Mesodermal cell (in vitro differentiated cells): Measurements from ENCODE around the gene KDM4B.
"Not testable (repeated sequence)": the region's sequence is repeated elsewhere in the genome, so short reads cannot be mapped to it uniquely, and the experiment has no call there.

Source experiments
- H3K27ac ChIP-seq: 2 replicates; pipeline ENCODE4 v1.7.0; 2013; ENCODE audit warnings: mild to moderate bottlenecking, low read depth, low read length, moderate library complexity; ENCODE audit not compliant: severe bottlenecking
- H3K36me3 ChIP-seq: 2 replicates; pipeline ENCODE4 v1.7.1; 2013; ENCODE audit warnings: mild to moderate bottlenecking, low read length, moderate library complexity; ENCODE audit not compliant: control insufficient read depth, insufficient read depth
- H3K4me1 ChIP-seq: one replicate; pipeline ENCODE4 v1.7.1; 2013; ENCODE audit warnings: mild to moderate bottlenecking, low read length; ENCODE audit not compliant: insufficient read depth, control insufficient read depth, poor library complexity, severe bottlenecking
- H3K4me3 ChIP-seq: 2 replicates; pipeline ENCODE4 v1.7.0; 2013; ENCODE audit warnings: low read length, control low read depth, mild to moderate bottlenecking; ENCODE audit not compliant: insufficient read depth, poor library complexity, severe bottlenecking; ENCODE audit errors: extremely low read depth
- H3K9me3 ChIP-seq: 2 replicates; pipeline ENCODE4 v1.7.1; 2013; ENCODE audit warnings: mild to moderate bottlenecking, low read length, moderate library complexity; ENCODE audit not compliant: control insufficient read depth
- WGBS, 2 experiments: methylation state at CpG; one replicate each; pipeline ENCODE4 v1.1.5; 2013; ENCODE audit warnings: missing lambda C conversion rate in 2 of 2; ENCODE audit not compliant: insufficient coverage in 2 of 2; 5-methylcytosine and 5-hydroxymethylcytosine counted together

KDM4B gene

GRCh38 chr19:4967738-4968461, 1.0 kb upstream of the KDM4B start:
- 84 to 89% methylated on average over 7 to 9 of the region's 16 CpGs for WGBS, 2 experiments
- Histone ChIP-seq H3K4me3 (peak overlapping the region; percentile 9), H3K9me3 (no peaks in the 10 kb centered on the region), H3K4me1 (peaks cover 26% of the 10 kb centered on the region), H3K36me3 (peaks cover 23% of the 10 kb centered on the region), H3K27ac (no peak overlapping the region)

GRCh38 chr19:4969292-4969771, 419 bp downstream of the KDM4B start:
- H3K27ac ChIP-seq, result no peak overlapping the region
- H3K9me3 ChIP-seq, result no peaks in the 10 kb centered on the region
- H3K36me3 ChIP-seq, result peaks cover 11% of the 10 kb centered on the region
- peak overlapping the region; percentile 82 for H3K4me3 ChIP-seq
- WGBS, 2 experiments, result 0 to 1% methylated on average over 23 to 30 of the region's 54 CpGs
- H3K4me1 ChIP-seq, result peaks cover 29% of the 10 kb centered on the region

GRCh38 chr19:4969772-4970531, 1.0 kb downstream of the KDM4B start:
- H3K9me3 ChIP-seq, result no peaks in the 10 kb centered on the region
- peaks cover 7% of the 10 kb centered on the region for H3K36me3 ChIP-seq
- H3K27ac ChIP-seq, result no peak overlapping the region
- H3K4me3 ChIP-seq, result peak overlapping the region; percentile 82
- H3K4me1 ChIP-seq, result peaks cover 35% of the 10 kb centered on the region
- WGBS, 2 experiments, result 4 to 6% methylated on average over 13 to 21 of the region's 25 CpGs

GRCh38 chr19:4970558-4971423, 1.9 kb downstream of the KDM4B start:
- Histone ChIP-seq H3K4me3 (peak overlapping the region; percentile 82), H3K4me1 (peaks cover 42% of the 10 kb centered on the region), H3K9me3 (no peaks in the 10 kb centered on the region), H3K36me3 (peaks cover 5% of the 10 kb centered on the region), H3K27ac (no peak overlapping the region)
- WGBS, 2 experiments, result 8 to 10% methylated on average over 24 to 26 of the region's 31 CpGs

DNA sequence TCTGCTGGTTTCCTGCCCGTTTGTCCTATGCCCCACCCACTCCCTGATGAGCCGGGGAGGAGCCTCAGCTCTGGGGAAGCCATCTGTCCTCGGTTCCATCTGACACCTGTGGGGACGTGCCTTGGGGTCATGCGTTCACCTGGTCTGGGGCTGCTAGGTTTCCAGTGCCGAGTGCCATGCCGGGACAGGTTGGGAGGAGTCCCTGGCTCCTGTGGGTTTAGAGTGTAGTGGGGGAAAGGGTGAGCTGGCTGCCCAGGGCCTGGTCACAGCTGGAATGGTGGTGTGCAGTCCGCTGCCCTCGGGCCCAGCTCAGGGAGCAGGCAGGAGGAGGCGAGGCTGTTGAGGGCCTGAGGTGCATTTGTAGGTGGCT, 2.5 kb downstream of the KDM4B start:
- Histone ChIP-seq H3K9me3 (no peaks in the 10 kb centered on the region), H3K4me1 (peaks cover 45% of the 10 kb centered on the region), H3K4me3 (peak overlapping the region; percentile 82), H3K36me3 (peaks cover 6% of the 10 kb centered on the region), H3K27ac (no peak overlapping the region)
- WGBS, 2 experiments, result 41 to 42% methylated on average over 7 to 10 of the region's 10 CpGs

DNA sequence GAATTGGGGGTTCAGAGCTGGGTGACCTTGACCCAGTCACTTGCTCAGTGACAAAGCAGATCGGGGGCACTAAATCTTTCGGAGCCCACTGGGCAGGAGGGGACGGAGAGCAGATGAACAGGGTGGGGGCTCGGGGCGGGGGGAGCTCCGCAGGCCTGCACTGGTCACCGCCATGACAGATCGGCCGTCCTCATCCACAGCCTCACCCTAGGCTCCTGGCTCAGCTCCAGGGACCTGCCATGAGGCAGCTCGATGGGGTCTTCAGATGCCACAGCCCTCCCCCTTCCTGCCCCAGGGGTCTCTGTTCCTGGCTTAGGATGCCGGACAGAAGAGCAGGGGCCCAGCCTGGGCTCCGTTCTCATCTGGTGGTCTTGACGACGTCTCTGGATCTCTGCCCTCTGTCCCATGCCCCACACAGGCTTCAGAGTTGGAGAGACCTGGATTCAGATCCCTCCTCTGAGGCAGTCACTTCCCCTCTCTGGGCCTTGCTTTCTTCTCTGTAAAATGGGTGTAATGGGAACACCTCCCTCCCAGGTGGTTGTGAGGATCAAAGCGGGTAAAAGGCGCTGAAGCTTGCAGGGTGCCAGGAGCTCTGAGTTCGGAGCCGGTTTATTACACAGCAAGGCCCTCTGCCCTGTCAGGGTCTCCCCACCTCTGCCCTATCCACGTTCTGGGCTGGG, 3.0 kb downstream of the KDM4B start:
- H3K36me3 ChIP-seq, result peaks cover 9% of the 10 kb centered on the region
- no peak overlapping the region for H3K4me3 ChIP-seq
- WGBS, 2 experiments, result 92 to 96% methylated on average over 12 to 18 of the region's 19 CpGs
- peaks cover 50% of the 10 kb centered on the region for H3K4me1 ChIP-seq
- H3K27ac ChIP-seq, result no peak overlapping the region
- no peaks in the 10 kb centered on the region for H3K9me3 ChIP-seq

DNA sequence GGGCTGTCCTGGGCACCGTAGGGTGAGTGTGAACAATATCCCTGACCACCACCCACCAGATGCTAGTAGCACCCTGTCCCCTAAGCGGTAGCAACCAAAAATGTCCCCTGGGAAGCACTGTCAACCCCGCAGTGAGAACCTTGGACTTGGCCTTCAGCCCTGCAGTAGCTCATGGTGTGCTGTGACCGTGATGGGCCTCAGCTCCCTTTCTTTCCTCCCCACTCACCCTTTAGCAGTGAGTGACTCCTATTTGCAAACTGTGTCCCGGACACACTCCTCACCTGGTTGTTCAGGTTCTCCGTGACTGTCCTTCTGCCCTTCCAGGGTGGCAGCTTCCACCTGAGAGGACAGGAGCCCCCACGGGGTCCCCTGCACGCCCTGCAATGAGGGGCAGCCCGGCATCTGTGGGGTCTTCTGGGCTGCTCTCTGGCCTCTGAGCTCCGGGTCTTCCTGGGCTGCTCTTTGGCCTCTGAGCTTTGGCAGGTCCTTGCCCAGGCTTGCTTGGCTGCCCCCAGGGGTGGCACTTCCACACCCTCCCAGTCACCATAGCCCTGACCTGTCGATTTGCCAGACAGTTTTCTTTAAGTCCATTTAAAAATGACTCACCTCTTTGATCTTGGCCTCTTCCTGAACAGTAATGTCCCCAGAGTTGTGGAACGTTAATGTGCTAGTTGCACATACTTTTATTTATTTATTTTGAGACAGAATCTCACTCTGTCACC, 3.8 kb downstream of the KDM4B start:
- H3K27ac ChIP-seq, result no peak overlapping the region
- no peak overlapping the region for H3K4me3 ChIP-seq
- 92 to 98% methylated on average over 10 of the region's 12 CpGs for WGBS, 2 experiments
- H3K4me1 ChIP-seq, result peaks cover 57% of the 10 kb centered on the region
- H3K9me3 ChIP-seq, result no peaks in the 10 kb centered on the region
- H3K36me3 ChIP-seq, result peaks cover 9% of the 10 kb centered on the region

GRCh38 chr19:4974880-4975469, 6.1 kb downstream of the KDM4B start:
- no peak overlapping the region for H3K4me3 ChIP-seq
- peak overlapping the region; percentile 59 for H3K27ac ChIP-seq
- peaks cover 15% of the 10 kb centered on the region for H3K36me3 ChIP-seq
- peaks cover 77% of the 10 kb centered on the region for H3K4me1 ChIP-seq
- H3K9me3 ChIP-seq, result no peaks in the 10 kb centered on the region
- 98 to 99% methylated on average over 9 to 10 of the region's 14 CpGs for WGBS, 2 experiments

DNA sequence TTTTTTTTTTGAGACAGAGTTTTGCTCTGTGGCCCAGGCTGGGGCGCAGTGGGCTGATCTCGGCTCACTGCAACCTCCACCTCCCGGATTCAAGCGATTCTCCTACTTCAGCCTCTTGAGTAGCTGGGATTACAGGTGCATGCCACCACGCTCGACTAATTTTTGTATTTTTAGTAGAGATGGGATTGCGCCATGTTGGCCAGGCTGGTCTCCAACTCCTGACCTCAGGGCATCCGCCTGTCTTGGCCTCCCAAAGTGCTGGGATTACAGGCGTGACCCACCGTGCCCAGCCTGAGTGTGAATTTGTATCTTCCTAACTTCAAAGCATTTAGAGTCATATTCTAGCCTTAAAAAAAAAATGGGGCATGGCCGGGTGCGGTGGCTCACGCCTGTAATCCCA, 6.7 kb downstream of the KDM4B start:
- peaks cover 74% of the 10 kb centered on the region for H3K4me1 ChIP-seq
- 89 to 98% methylated on average over 6 to 12 of the region's 13 CpGs for WGBS, 2 experiments
- H3K27ac ChIP-seq, H3K9me3 ChIP-seq, H3K4me3 ChIP-seq: not testable (repeated sequence)
- peaks cover 15% of the 10 kb centered on the region for H3K36me3 ChIP-seq
